Right lobe of liver (tissue), 6 donors: ENCODE measurements around the gene DLG2. TPM values are rescaled to one million over a fixed set of nuclear protein-coding genes. Genes with fewer than 3 reads are reported as not detected.

ENCODE experiments used
- ATAC-seq, 4 donors: fragments of 200-7000 bp; cut with Tn5 transposase; one replicate each; pipeline ENCODE4 v1.9.1; 2020; ENCODE audit warnings: mild to moderate bottlenecking in 4 of 4, moderate library complexity in 4 of 4
- DNase-seq, 3 donors: peaks; one replicate each; pipeline ENCODE4 v3.0.0-alpha.2; 2020
- H3K27ac ChIP-seq, 3 donors: fragments of 200-600 bp; one replicate each; pipeline ENCODE4 v1.8.0; 2022
- H3K27me3 ChIP-seq, 2 donors: fragments of 200-600 bp; one replicate each; pipeline ENCODE4 v1.8.0; 2022
- H3K36me3 ChIP-seq, 4 donors: fragments of 200-600 bp; sonication (generic) in 1 of 4; one replicate each; pipeline versions ENCODE4 v1.5.1 to v1.8.0; 2017 to 2022; ENCODE audit warnings: control low read depth in 1 of 4
- H3K4me1 ChIP-seq, 4 donors: fragments of 200-600 bp; sonication (generic) in 1 of 4; one replicate each; pipeline versions ENCODE4 v1.5.1 to v1.8.0; 2017 to 2022; ENCODE audit warnings: control low read depth in 1 of 4
- H3K4me3 ChIP-seq, 3 donors: fragments of 200-600 bp; one replicate each; pipeline ENCODE4 v1.8.0; 2022
- H3K9me3 ChIP-seq, 4 donors: fragments of 200-600 bp; sonication (generic) in 1 of 4; one replicate each; pipeline versions ENCODE4 v1.5.1 to v1.8.0; 2017 to 2022; ENCODE audit warnings: control low read depth in 1 of 4
- POLR2A ChIP-seq: fragments of 450-650 bp; IDR thresholded peaks from one replicate; pipeline ENCODE4 v1.6.1; 2017; ENCODE audit warnings: antibody characterized with exemption, mild to moderate bottlenecking
- WGBS: methylation state at CpG from one replicate; pipeline ENCODE4 v1.1.6; 2018; ENCODE audit warnings: low coverage, low lambda C conversion rate; ENCODE audit not compliant: insufficient coverage; ENCODE audit errors: missing lambda C conversion rate; 5-methylcytosine and 5-hydroxymethylcytosine counted together
- intact Hi-C, 2 donors: fragments of 100-400 bp; cut with DNase I; formaldehyde crosslinking; loops; one replicate each; pipeline versions ENCODE4 v1.11.2 to v1.14.1; 2022
- total RNA-seq, 6 experiments: library from RNA; depleted of rRNA in 2 of 6; stranded (reverse); fragments of >200 nt in 2 of 6; fragmentation: NEBNext Ultra II Directional in 3 of 6; extraction: Animal tissue kit (Norgen Biotek cat#: 25700) in 3 of 6; gene quantifications; one replicate each; pipeline versions ENCODE4 v1.1.0 to v1.2.4, GENCODE V29; 2016 to 2023
- TF ChIP-seq, protein P1 (sequence below), 4 donors: fragments of 200-600 bp in 3 of 4; fragments of 450-650 bp in 1 of 4; IDR thresholded peaks; one replicate each; pipeline versions ENCODE4 v1.5.1 to v1.8.0; 2016 to 2022; ENCODE audit warnings: antibody characterized with exemption in 4 of 4, mild to moderate bottlenecking in 2 of 4
- donor health status: DM: no; HTN: yes; CAD: no.
- donor health status: DM: no; HTN: no; CAD: no.
- donor health status: DM: no; HTN: no; CAD: no.
- donor health status: DM: no; HTN: yes; CAD: no.
- donor health status: DM: no; HTN: yes; CAD: no.

The DLG2 gene
- total RNA-seq, 6 experiments from 2014 or later: 1.2 to 6.4 (median 2.5) TPM

DNA sequence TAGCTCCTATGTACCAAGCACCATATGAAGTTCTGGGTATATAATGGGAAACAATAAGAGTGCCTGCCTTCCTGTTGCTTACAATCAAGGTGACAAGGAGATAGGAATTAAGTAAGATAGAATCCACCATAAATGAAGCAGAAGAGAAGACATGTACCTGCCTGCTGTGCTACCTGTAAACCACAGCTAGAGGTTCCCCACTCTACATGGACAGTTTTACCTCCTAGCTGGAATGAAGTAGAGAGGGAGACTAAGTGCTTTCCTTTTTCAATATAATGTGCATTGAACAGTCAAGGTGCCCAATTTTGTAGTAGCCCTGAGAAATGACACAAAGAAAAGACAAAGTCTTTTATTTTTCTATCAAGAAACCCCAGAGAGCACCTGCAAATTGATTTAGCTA is 984.6 kb downstream of the DLG2 start:
- no peaks in the 10 kb centered on the region for H3K4me1 ChIP-seq
- ATAC-seq (no peak), DNase-seq (no peak)
- no peaks in the 10 kb centered on the region for H3K9me3 ChIP-seq
- TF ChIP-seq POLR2A: no peak
- no peaks in the 10 kb centered on the region for H3K36me3 ChIP-seq
- H3K27me3 ChIP-seq: no peaks in the 10 kb centered on the region
- H3K27ac ChIP-seq: no peak overlapping the region
- intact Hi-C loops: no loop called here
- no peak overlapping the region for H3K4me3 ChIP-seq

DNA sequence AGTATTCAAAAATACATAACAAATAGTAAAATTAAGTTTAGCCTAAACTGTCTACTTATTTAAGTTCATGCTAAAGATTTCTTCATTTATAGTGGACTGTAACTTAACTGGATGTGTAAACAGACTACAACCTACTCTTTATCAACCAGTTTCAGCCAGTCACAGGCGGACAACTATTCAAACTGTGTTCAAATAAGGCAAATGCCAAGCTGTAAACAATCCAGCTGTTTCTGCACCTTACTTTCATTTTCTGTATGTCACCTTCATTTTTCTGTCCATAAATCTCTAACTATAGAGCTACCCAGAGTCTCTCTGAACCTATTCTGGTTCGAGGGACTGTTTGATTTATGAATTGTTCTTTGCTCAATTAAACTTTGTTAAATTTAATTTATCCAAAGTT is 992.8 kb downstream of the DLG2 start:
- Histone ChIP-seq H3K4me1 (no peaks in the 10 kb centered on the region), H3K27me3 (no peaks in the 10 kb centered on the region), H3K36me3 (no peaks in the 10 kb centered on the region), H3K9me3 (no peaks in the 10 kb centered on the region), H3K4me3 (no peak overlapping the region), H3K27ac (no peak overlapping the region)
- TF ChIP-seq, protein P1, sequence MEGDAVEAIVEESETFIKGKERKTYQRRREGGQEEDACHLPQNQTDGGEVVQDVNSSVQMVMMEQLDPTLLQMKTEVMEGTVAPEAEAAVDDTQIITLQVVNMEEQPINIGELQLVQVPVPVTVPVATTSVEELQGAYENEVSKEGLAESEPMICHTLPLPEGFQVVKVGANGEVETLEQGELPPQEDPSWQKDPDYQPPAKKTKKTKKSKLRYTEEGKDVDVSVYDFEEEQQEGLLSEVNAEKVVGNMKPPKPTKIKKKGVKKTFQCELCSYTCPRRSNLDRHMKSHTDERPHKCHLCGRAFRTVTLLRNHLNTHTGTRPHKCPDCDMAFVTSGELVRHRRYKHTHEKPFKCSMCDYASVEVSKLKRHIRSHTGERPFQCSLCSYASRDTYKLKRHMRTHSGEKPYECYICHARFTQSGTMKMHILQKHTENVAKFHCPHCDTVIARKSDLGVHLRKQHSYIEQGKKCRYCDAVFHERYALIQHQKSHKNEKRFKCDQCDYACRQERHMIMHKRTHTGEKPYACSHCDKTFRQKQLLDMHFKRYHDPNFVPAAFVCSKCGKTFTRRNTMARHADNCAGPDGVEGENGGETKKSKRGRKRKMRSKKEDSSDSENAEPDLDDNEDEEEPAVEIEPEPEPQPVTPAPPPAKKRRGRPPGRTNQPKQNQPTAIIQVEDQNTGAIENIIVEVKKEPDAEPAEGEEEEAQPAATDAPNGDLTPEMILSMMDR (IDR thresholded peaks at IDR 0.05): no peak
- no peak for TF ChIP-seq POLR2A
- intact Hi-C loops: no loop called here
- peak in 1 of 4 donors; percentile 52 for ATAC-seq
- 43% methylated on average over 2 of the region's 2 CpGs for WGBS
- DNase-seq: no peak

DNA sequence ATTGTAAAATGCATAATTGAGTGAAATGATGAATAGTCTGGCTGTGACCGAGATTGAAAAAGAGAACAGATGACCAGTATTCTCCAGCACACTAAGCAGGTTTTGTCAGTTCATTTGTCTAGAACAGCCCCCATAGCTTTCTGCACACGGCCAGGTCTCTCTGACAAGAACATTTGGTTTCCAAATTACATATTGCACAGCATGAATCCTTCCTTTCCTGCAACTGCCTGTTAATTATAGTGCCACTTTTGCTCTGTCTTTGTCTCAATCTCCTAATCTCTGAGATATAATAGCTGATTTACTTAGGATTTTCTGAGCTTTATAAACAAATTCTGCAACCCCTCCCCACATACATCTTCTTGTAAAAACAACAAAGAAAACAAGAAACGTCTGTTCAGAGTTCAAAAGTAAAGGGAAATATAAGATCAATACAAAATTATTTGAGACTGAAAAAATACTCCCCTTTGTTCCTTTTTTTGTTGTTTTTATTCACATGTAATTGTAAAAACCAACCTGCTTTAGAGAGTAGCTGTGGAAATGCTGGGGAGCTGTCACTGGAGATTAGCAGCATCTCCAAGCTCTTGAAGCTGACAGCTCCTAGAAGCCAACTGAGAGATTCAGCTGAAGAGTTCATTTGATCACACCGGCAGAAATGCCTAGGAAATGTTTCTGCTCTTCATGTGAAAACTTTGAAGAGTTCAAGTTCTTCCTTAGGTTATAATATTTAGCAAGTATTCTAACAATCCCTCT is 998.1 kb downstream of the DLG2 start:
- Histone ChIP-seq H3K27me3 (no peaks in the 10 kb centered on the region), H3K36me3 (no peaks in the 10 kb centered on the region), H3K27ac (no peak overlapping the region), H3K4me3 (no peak overlapping the region), H3K4me1 (no peaks in the 10 kb centered on the region), H3K9me3 (no peaks in the 10 kb centered on the region)
- TF ChIP-seq POLR2A: no peak
- TF ChIP-seq, protein P1 (IDR thresholded peaks at IDR 0.05): no peak
- intact Hi-C loops: no loop called here
- ATAC-seq: no peak
- WGBS: 37% methylated on average over 4 of the region's 4 CpGs
- DNase-seq: no peak

DNA sequence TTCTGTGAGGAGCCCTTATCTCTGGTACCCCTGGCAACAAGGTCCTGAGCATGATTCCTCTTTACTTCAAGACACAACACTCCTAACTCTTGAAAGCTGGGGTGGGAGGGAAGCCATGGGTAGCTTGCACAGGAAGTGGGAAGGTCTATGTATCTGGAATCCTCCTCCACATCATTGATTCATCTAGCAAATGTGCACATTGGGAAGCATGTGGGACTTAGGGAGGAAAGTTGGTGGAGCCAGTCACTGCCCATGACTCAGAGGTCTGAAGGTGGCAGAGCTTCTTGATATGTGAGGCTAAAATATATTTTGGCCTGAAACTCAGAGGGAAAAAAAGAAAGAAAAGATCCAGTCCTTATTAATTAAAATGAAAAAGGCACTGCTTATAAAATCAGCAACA is 1000.9 kb downstream of the DLG2 start:
- intact Hi-C loops: no loop called here
- Histone ChIP-seq H3K27me3 (no peaks in the 10 kb centered on the region), H3K36me3 (no peaks in the 10 kb centered on the region), H3K4me3 (no peak overlapping the region), H3K27ac (no peak overlapping the region), H3K4me1 (no peaks in the 10 kb centered on the region), H3K9me3 (no peaks in the 10 kb centered on the region)
- DNase-seq (no peak), ATAC-seq (no peak)
- no peak for TF ChIP-seq POLR2A
- TF ChIP-seq, protein P1 (IDR thresholded peaks at IDR 0.05): no peak

DNA sequence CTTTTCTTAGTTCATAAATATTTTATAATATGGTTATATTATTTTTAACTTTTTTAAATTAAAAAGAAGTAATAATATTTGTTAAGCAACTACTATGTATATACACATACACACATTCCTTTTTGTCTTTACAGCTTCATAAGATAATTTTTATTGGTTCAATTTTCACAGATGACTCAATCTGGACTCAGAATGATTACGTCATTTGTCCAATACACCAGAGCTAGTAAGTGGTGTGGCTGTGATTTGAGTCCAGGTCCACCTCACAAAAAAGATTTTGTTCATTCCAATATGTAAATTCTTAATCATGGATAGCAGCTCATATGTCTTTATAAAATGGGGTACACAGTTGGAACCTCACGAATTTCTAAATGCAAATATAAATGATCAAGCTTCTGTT is 1014.5 kb downstream of the DLG2 start:
- Histone ChIP-seq H3K27ac (no peak overlapping the region), H3K4me3 (no peak overlapping the region), H3K36me3 (no peaks in the 10 kb centered on the region), H3K4me1 (no peaks in the 10 kb centered on the region), H3K9me3 (no peaks in the 10 kb centered on the region), H3K27me3 (no peaks in the 10 kb centered on the region)
- intact Hi-C loops: no loop called here
- 61% methylated on average over 2 of the region's 2 CpGs for WGBS
- no peak for ATAC-seq
- DNase-seq: no peak
- TF ChIP-seq, protein P1 (IDR thresholded peaks at IDR 0.05): no peak
